Measurements from ENCODE around the gene CDH23.

DNA sequence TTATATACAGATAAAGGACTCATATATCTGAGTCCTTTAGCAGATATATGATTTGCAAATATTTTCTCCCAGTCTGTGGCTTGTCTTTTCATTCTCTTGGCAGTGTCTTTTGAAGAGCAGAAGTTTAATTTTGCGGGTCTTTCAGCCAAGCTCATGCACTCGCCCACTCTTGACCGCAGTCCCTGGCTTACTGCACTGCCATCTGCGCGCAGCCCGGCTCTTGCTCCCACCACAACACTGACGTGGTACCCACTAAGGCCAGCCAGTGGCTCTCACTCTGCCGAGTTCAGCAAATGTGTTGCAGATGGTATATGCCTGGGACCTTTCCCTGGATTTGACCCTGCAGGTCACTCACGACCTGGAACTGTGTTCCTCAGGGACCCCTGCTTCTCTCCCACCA lies 74.3 kb downstream of the CDH23 start:
- TF ChIP-seq, protein P1, sequence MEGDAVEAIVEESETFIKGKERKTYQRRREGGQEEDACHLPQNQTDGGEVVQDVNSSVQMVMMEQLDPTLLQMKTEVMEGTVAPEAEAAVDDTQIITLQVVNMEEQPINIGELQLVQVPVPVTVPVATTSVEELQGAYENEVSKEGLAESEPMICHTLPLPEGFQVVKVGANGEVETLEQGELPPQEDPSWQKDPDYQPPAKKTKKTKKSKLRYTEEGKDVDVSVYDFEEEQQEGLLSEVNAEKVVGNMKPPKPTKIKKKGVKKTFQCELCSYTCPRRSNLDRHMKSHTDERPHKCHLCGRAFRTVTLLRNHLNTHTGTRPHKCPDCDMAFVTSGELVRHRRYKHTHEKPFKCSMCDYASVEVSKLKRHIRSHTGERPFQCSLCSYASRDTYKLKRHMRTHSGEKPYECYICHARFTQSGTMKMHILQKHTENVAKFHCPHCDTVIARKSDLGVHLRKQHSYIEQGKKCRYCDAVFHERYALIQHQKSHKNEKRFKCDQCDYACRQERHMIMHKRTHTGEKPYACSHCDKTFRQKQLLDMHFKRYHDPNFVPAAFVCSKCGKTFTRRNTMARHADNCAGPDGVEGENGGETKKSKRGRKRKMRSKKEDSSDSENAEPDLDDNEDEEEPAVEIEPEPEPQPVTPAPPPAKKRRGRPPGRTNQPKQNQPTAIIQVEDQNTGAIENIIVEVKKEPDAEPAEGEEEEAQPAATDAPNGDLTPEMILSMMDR (conservative IDR thresholded peaks at IDR 0.05; ENCODE audit: low read length): no peak
- TF ChIP-seq EZH2phosphoT487 (IDR thresholded peaks at IDR 0.05; ENCODE audit: borderline replicate concordance): no peak

All from Loucy (cell line).